ENCODE data around the gene MAP4K5. TPM values are rescaled to one million over a fixed set of nuclear protein-coding genes. Genes with fewer than 3 reads are reported as not detected.

MAP4K5 gene
- total and polyA plus RNA-seq, 4 donors = 7.7 to 47.1 (median 19.3) TPM

DNA sequence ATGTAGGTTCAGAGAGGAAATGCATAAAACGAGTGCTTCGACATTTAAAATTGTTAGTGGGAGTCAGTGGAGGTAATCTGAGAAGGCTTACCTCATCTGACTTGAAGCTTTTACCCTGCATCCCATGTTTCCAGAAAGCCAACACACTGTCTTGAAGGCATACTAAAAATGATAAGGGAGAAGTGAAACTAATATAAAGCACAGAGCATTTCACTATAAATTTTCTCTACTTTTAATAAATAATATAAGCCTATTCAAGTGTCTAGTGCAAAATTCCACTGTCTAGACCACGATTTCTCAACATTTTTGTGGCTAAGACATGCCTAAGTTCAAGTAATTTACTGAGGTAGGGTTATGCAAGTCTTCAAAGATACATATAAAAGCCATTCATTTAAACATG, 106.6 kb downstream of the MAP4K5 start:
- WGBS = 94% methylated on average over 3 of the region's 3 CpGs
- H3K27me3 ChIP-seq (ENCODE audit: control insufficient read depth in 4 of 4, insufficient read depth in 4 of 4, low read length in 3 of 4) = no peaks in the 10 kb centered on the region
- peaks cover 2 to 14% (median 7%) of the 10 kb centered on the region in 4 donors for H3K36me3 ChIP-seq (ENCODE audit: control insufficient read depth in 4 of 4, insufficient read depth in 3 of 4, low read depth in 1 of 4, low read length in 3 of 4)
- no peaks in the 10 kb centered on the region for H3K4me1 ChIP-seq (ENCODE audit: control insufficient read depth in 4 of 4, insufficient read depth in 4 of 4, low read length in 3 of 4)
- TF ChIP-seq EGR1 (IDR thresholded peaks at IDR 0.05; ENCODE audit: low read depth in 2 of 2) = no peak
- no peak for TF ChIP-seq RAD21 (IDR thresholded peaks at IDR 0.05)
- TF ChIP-seq NR2F2 (IDR thresholded peaks at IDR 0.05) = no peak
- no peak for TF ChIP-seq GABPA (IDR thresholded peaks at IDR 0.05 in 1 of 2, conservative IDR thresholded peaks at IDR 0.05 in 1 of 2)
- TF ChIP-seq HNF4G (IDR thresholded peaks at IDR 0.05) = no peak
- no peak for TF ChIP-seq FOXA1 (IDR thresholded peaks at IDR 0.05)
- TF ChIP-seq, protein P1, sequence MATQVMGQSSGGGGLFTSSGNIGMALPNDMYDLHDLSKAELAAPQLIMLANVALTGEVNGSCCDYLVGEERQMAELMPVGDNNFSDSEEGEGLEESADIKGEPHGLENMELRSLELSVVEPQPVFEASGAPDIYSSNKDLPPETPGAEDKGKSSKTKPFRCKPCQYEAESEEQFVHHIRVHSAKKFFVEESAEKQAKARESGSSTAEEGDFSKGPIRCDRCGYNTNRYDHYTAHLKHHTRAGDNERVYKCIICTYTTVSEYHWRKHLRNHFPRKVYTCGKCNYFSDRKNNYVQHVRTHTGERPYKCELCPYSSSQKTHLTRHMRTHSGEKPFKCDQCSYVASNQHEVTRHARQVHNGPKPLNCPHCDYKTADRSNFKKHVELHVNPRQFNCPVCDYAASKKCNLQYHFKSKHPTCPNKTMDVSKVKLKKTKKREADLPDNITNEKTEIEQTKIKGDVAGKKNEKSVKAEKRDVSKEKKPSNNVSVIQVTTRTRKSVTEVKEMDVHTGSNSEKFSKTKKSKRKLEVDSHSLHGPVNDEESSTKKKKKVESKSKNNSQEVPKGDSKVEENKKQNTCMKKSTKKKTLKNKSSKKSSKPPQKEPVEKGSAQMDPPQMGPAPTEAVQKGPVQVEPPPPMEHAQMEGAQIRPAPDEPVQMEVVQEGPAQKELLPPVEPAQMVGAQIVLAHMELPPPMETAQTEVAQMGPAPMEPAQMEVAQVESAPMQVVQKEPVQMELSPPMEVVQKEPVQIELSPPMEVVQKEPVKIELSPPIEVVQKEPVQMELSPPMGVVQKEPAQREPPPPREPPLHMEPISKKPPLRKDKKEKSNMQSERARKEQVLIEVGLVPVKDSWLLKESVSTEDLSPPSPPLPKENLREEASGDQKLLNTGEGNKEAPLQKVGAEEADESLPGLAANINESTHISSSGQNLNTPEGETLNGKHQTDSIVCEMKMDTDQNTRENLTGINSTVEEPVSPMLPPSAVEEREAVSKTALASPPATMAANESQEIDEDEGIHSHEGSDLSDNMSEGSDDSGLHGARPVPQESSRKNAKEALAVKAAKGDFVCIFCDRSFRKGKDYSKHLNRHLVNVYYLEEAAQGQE (IDR thresholded peaks at IDR 0.05) = no peak
- no peak for TF ChIP-seq YY1 (IDR thresholded peaks at IDR 0.05)
- TF ChIP-seq, protein P2, sequence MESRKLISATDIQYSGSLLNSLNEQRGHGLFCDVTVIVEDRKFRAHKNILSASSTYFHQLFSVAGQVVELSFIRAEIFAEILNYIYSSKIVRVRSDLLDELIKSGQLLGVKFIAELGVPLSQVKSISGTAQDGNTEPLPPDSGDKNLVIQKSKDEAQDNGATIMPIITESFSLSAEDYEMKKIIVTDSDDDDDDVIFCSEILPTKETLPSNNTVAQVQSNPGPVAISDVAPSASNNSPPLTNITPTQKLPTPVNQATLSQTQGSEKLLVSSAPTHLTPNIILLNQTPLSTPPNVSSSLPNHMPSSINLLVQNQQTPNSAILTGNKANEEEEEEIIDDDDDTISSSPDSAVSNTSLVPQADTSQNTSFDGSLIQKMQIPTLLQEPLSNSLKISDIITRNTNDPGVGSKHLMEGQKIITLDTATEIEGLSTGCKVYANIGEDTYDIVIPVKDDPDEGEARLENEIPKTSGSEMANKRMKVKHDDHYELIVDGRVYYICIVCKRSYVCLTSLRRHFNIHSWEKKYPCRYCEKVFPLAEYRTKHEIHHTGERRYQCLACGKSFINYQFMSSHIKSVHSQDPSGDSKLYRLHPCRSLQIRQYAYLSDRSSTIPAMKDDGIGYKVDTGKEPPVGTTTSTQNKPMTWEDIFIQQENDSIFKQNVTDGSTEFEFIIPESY (IDR thresholded peaks at IDR 0.05) = no peak
- TF ChIP-seq FOXA2 (IDR thresholded peaks at IDR 0.05) = no peak
- TF ChIP-seq MAX (IDR thresholded peaks at IDR 0.05) = no peak
- no peak for TF ChIP-seq SP1 (IDR thresholded peaks at IDR 0.05)
- TF ChIP-seq, protein P3, sequence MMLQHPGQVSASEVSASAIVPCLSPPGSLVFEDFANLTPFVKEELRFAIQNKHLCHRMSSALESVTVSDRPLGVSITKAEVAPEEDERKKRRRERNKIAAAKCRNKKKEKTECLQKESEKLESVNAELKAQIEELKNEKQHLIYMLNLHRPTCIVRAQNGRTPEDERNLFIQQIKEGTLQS (IDR thresholded peaks at IDR 0.05) = no peak
- no peak for TF ChIP-seq JUND (IDR thresholded peaks at IDR 0.05)
- TF ChIP-seq TAF1 (conservative IDR thresholded peaks at IDR 0.05) = no peak
- TF ChIP-seq CTCF (IDR thresholded peaks at IDR 0.05; ENCODE audit: low read depth, low read length, missing input control) = no peak
- no peak for TF ChIP-seq HNF4A (conservative IDR thresholded peaks at IDR 0.05)
- TF ChIP-seq RXRA (IDR thresholded peaks at IDR 0.05) = no peak
- no peak overlapping the region for H3K27ac ChIP-seq (ENCODE audit: low read depth in 1 of 2, low read length in 2 of 2)
- H3K9me3 ChIP-seq (ENCODE audit: control insufficient read depth in 4 of 4, low read length in 3 of 4) = no peaks in the 10 kb centered on the region
- H3K4me3 ChIP-seq (ENCODE audit: low read depth in 1 of 3, low read length in 3 of 3) = no peak overlapping the region
- DNase-seq (ENCODE audit: low spot score) = no peak
- H3K9ac ChIP-seq (ENCODE audit: low read depth in 1 of 2, low read length in 2 of 2) = no peak overlapping the region

Measured in liver (tissue), 9 donors.